ENCODE results near the gene AGMO. TPM values are rescaled to one million over a fixed set of nuclear protein-coding genes. Genes with fewer than 3 reads are reported as not detected.

The AGMO gene
- total RNA-seq, 1 experiment from 2014 or later, result not detected

GRCh38 chr7:15345216-15345615, 216.6 kb downstream of the AGMO start (continued):
- no peak for TF ChIP-seq EZH2 (IDR thresholded peaks at IDR 0.05)
- TF ChIP-seq, protein P1, sequence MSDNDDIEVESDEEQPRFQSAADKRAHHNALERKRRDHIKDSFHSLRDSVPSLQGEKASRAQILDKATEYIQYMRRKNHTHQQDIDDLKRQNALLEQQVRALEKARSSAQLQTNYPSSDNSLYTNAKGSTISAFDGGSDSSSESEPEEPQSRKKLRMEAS (IDR thresholded peaks at IDR 0.05), result no peak

GRCh38 chr7:15341817-15342216, 220.0 kb downstream of the AGMO start:
- H3K36me3 ChIP-seq (ENCODE audit: control insufficient read depth in 1 of 2, insufficient read depth in 2 of 2, low read length in 2 of 2), result no peaks in the 10 kb centered on the region
- no TSS peak for BruUV-seq (replicated peaks)
- no peak overlapping the region for H3K4me3 ChIP-seq (replicated peaks in 1 of 2; ENCODE audit: low read depth in 1 of 2, low read length in 2 of 2)
- ChIA-PET CTCF (no interaction called here), RAD21 (ENCODE audit: low non-redundant PET in 1 of 2, low total read pairs in 2 of 2, uncharacterized antibody in 2 of 2, unreplicated experiment in 2 of 2) (no interaction called here), POLR2A (no interaction called here)
- H2AFZ ChIP-seq (ENCODE audit: low read depth, low read length, poor library complexity, severe bottlenecking), result no peak overlapping the region
- H4K20me1 ChIP-seq (ENCODE audit: insufficient read depth), result no peaks in the 10 kb centered on the region
- TF ChIP-seq ATF3 (IDR thresholded peaks at IDR 0.05) (no peak), POLR2AphosphoS5 (IDR thresholded peaks at IDR 0.05; ENCODE audit: low read depth, low read length) (no peak), RAD21 (IDR thresholded peaks at IDR 0.05; ENCODE audit: low read depth) (no peak), EGR1 (IDR thresholded peaks at IDR 0.05; ENCODE audit: low read depth) (no peak), REST (IDR thresholded peaks at IDR 0.05; ENCODE audit: low read depth) (no peak), SRF (IDR thresholded peaks at IDR 0.05; ENCODE audit: low read depth) (no peak), ZFX (IDR thresholded peaks at IDR 0.05) (no peak), POLR2A (IDR thresholded peaks at IDR 0.05; ENCODE audit: borderline replicate concordance, extremely low read depth, insufficient read depth, insufficient read length) (no peak)
- TF ChIP-seq, protein P2, sequence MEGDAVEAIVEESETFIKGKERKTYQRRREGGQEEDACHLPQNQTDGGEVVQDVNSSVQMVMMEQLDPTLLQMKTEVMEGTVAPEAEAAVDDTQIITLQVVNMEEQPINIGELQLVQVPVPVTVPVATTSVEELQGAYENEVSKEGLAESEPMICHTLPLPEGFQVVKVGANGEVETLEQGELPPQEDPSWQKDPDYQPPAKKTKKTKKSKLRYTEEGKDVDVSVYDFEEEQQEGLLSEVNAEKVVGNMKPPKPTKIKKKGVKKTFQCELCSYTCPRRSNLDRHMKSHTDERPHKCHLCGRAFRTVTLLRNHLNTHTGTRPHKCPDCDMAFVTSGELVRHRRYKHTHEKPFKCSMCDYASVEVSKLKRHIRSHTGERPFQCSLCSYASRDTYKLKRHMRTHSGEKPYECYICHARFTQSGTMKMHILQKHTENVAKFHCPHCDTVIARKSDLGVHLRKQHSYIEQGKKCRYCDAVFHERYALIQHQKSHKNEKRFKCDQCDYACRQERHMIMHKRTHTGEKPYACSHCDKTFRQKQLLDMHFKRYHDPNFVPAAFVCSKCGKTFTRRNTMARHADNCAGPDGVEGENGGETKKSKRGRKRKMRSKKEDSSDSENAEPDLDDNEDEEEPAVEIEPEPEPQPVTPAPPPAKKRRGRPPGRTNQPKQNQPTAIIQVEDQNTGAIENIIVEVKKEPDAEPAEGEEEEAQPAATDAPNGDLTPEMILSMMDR (IDR thresholded peaks at IDR 0.05 in 2 of 3, conservative IDR thresholded peaks at IDR 0.05 in 1 of 3; ENCODE audit: borderline replicate concordance in 1 of 3, insufficient read depth in 1 of 3, low read depth in 2 of 3, low read length in 2 of 3), result no peak
- TF ChIP-seq, protein P1 (IDR thresholded peaks at IDR 0.05), result no peak
- intact Hi-C loops (cut with micrococcal nuclease), result no loop called here
- no peaks in the 10 kb centered on the region for H3K4me1 ChIP-seq (ENCODE audit: control insufficient read depth in 1 of 2, insufficient read depth in 2 of 2, low read length in 2 of 2)
- H3K27me3 ChIP-seq (ENCODE audit: insufficient read depth, low read length), result no peaks in the 10 kb centered on the region
- DNase-seq (ENCODE audit: low read depth, low spot score) (no peak), ATAC-seq (no peak)
- no peak overlapping the region for H3K9ac ChIP-seq (ENCODE audit: low read length)
- H3K27ac ChIP-seq (ENCODE audit: low read depth, low read length), result no peak overlapping the region
- H3K79me2 ChIP-seq (ENCODE audit: insufficient read depth, low read length), result no peaks in the 10 kb centered on the region
- H3K4me2 ChIP-seq (ENCODE audit: low read length), result no peak overlapping the region
- no peaks in the 10 kb centered on the region for H3K9me2 ChIP-seq (ENCODE audit: insufficient read depth)
- H3K9me3 ChIP-seq (ENCODE audit: control insufficient read depth in 1 of 2, insufficient read depth in 1 of 2, low read depth in 1 of 2, low read length in 2 of 2), result peaks cover 0 to 5% of the 10 kb centered on the region in 2 experiments; a peak in 1 of 4 replicates
